ENCODE results near the gene CACNB3.
"Not testable (repeated sequence)": the region's sequence is repeated elsewhere in the genome, so short reads cannot be mapped to it uniquely, and the experiment has no call there.

The CACNB3 gene

DNA sequence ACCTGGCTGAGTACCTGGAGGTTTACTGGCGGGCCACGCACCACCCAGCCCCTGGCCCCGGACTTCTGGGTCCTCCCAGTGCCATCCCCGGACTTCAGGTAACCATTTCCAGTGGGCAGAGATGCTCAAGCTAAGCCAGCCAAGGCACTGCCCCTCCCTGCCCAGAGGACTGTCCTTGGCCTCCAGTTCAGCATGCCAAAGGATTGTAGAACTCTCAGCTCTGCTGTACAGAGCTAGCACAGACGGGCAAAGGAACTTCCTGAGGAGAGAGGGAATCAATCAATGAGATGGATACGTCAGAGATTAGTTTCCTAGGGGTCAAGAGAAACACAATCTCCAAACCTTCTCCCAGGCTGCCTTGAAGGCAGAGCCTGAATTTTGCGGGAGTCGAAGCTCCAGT, 8.7 kb downstream of the CACNB3 start:
- DNase-seq (ENCODE audit: extremely low read depth, low read depth), result no peak
- TF ChIP-seq, protein P1, sequence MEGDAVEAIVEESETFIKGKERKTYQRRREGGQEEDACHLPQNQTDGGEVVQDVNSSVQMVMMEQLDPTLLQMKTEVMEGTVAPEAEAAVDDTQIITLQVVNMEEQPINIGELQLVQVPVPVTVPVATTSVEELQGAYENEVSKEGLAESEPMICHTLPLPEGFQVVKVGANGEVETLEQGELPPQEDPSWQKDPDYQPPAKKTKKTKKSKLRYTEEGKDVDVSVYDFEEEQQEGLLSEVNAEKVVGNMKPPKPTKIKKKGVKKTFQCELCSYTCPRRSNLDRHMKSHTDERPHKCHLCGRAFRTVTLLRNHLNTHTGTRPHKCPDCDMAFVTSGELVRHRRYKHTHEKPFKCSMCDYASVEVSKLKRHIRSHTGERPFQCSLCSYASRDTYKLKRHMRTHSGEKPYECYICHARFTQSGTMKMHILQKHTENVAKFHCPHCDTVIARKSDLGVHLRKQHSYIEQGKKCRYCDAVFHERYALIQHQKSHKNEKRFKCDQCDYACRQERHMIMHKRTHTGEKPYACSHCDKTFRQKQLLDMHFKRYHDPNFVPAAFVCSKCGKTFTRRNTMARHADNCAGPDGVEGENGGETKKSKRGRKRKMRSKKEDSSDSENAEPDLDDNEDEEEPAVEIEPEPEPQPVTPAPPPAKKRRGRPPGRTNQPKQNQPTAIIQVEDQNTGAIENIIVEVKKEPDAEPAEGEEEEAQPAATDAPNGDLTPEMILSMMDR (IDR thresholded peaks at IDR 0.05; ENCODE audit: low read depth, low read length), result no peak

DNA sequence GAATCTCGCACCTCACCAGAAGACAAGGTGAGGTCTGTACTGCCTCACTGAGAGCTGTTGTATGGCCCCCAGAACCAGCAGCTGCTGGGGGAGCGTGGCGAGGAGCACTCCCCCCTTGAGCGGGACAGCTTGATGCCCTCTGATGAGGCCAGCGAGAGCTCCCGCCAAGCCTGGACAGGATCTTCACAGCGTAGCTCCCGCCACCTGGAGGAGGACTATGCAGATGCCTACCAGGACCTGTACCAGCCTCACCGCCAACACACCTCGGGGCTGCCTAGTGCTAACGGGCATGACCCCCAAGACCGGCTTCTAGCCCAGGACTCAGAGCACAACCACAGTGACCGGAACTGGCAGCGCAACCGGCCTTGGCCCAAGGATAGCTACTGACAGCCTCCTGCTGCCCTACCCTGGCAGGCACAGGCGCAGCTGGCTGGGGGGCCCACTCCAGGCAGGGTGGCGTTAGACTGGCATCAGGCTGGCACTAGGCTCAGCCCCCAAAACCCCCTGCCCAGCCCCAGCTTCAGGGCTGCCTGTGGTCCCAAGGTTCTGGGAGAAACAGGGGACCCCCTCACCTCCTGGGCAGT, 9.3 kb downstream of the CACNB3 start:
- DNase-seq (ENCODE audit: extremely low read depth, low read depth), result no peak
- TF ChIP-seq, protein P1 (IDR thresholded peaks at IDR 0.05; ENCODE audit: low read depth, low read length), result no peak

DNA sequence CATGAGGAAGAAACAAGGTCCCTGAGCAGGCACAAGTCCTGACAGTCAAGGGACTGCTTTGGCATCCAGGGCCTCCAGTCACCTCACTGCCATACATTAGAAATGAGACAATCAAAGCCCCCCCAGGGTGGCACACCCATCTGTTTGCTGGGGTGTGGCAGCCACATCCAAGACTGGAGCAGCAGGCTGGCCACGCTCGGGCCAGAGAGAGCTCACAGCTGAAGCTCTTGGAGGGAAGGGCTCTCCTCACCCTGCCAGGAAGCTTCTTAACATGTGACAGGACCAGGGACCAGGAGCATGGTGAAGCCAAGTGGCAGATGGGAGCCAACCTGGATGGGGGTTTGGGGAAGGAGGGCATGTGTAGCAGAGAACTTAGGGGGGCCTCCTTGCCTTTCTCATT, 10.0 kb downstream of the CACNB3 start:
- TF ChIP-seq, protein P1 (IDR thresholded peaks at IDR 0.05; ENCODE audit: low read depth, low read length), result no peak
- DNase-seq (ENCODE audit: extremely low read depth, low read depth), result no peak

DNA sequence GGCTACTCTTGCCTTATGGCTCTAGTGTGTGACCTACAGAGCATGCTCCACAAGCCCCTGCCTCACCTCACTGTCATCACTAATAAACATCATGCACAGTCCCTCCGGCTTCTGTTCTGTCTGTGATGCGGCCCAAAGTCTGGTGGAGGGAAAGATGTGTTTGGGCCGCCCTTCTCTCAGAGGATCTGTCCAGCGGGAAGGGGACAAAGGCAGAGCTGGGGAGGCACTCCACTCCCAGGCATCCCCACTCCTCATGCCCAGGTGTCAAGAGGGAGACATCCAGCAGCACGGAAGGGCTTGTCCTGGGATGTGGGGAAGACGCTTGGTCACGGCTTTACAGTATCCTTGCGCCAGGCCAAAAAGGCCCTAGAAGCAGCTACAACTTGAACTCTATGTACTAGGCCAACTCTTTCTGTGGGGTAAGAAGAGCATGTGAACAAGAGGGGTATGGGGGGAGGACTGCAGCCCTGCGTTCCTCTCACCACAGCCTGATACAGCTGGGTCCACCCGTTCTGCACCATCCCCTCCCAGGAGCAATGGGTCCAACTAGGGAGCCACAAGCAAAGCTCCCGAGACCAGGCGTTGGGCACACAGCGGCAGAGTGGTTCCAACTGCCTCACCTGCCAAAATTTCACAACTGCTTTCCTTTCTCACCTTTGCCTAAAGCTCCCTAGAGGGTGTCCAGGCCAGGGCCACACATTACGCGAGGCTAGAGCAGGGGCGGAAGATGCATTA, 10.7 kb downstream of the CACNB3 start:
- no peak for DNase-seq (ENCODE audit: extremely low read depth, low read depth)
- TF ChIP-seq, protein P1 (IDR thresholded peaks at IDR 0.05; ENCODE audit: low read depth, low read length), result no peak

DNA sequence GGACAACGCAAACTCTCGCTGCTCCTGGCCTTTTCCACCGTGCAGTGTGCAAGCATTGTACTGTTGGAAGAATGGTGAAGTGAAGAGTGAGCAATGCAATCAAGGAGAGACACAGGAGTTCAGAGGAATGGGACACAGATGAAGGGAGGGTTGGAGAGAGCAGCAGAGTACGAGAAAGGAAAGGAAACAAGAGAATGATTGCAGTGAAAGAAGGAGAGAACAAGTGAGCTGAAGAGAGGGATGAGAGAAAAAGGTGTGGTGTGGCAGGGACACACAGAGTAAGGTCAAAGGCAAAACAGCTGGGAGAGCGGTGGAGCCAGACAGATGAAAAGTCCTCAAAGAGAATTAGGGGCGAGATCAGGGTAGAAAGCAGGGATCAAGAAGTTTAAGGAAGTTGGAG, 13.0 kb downstream of the CACNB3 start:
- DNase-seq (ENCODE audit: extremely low read depth, low read depth), result no peak
- TF ChIP-seq, protein P1 (IDR thresholded peaks at IDR 0.05; ENCODE audit: low read depth, low read length), result no peak

DNA sequence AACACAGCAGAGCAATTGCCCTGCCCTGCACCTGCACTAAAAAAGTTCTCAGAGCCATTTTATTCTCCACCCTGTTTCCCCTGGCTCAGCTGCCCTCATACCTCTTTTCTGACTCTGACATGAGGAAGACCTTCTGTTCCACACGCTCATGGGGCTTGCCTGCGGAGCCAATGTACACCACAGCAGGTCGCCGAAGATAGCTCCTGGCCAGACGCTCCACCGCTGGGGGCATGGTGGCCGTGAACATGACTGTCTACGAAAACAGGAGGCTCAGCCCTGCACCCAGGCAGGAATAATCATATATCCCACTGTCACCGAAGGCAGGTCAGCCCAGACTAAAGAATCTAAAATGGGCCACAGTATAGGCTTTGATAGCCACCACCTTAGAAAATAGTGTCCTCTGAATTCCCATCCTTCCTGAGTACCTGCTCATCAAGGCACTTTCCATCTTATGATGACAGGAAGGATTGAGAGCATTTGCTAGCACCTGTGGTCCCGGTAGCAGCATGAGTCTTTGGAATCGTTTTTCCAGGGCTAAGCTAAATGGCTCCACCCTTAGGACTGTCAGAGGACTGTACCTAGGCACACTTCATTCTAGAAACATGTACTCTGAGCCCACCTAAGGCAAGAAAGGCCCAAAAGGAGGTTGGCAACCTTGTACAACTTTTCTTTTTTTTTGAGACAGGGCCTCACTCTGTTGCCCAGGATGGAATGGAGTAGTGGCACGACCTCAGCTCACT, 14.2 kb downstream of the CACNB3 start:
- TF ChIP-seq, protein P1 (IDR thresholded peaks at IDR 0.05; ENCODE audit: low read depth, low read length), result no peak
- no peak for DNase-seq (ENCODE audit: extremely low read depth, low read depth)

DNA sequence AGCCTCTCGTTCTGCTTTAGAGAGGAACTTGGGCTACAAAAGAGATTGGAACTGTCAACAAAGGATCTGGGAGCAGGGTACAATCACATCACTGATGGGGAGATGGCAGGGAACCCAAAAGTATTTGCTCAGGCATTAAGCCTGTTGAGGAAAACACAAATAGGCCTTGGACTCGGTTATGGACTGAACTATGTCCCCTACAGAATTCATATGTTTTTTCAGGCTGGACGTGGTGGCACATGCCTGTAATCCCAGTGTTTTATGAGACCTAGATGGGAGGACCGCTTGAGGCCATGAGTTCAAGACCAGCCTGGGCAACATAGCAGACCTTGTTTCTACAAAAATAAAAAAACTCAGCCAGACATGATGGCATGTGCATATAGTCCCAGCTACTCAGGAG, 19.8 kb downstream of the CACNB3 start:
- TF ChIP-seq, protein P1 (IDR thresholded peaks at IDR 0.05; ENCODE audit: low read depth, low read length), result no peak
- no peak for DNase-seq (ENCODE audit: extremely low read depth, low read depth)

DNA sequence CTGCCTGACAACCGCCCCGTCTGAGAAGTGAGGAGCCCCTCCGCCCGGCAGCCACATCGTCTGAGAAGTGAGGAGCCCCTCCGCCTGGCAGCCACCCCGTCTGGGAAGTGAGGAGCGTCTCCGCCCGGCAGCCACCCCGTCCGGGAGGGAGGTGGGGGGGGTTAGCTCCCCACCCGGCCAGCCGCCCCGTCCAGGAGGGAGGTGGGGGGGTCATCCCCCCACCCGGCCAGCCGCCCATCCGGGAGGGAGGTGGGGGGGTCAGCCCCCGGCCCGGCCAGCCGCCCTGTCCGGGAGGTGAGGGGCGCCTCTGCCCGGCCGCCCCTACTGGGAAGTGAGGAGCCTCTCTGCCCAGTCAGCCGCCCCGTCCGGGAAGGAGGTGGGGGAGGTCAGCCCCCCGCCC, 23.7 kb downstream of the CACNB3 start:
- not testable (repeated sequence) for DNase-seq (ENCODE audit: extremely low read depth, low read depth)

Measured in AG09319 (cell line).